ENCODE results near the gene CYP2D6.

The CYP2D6 gene

DNA sequence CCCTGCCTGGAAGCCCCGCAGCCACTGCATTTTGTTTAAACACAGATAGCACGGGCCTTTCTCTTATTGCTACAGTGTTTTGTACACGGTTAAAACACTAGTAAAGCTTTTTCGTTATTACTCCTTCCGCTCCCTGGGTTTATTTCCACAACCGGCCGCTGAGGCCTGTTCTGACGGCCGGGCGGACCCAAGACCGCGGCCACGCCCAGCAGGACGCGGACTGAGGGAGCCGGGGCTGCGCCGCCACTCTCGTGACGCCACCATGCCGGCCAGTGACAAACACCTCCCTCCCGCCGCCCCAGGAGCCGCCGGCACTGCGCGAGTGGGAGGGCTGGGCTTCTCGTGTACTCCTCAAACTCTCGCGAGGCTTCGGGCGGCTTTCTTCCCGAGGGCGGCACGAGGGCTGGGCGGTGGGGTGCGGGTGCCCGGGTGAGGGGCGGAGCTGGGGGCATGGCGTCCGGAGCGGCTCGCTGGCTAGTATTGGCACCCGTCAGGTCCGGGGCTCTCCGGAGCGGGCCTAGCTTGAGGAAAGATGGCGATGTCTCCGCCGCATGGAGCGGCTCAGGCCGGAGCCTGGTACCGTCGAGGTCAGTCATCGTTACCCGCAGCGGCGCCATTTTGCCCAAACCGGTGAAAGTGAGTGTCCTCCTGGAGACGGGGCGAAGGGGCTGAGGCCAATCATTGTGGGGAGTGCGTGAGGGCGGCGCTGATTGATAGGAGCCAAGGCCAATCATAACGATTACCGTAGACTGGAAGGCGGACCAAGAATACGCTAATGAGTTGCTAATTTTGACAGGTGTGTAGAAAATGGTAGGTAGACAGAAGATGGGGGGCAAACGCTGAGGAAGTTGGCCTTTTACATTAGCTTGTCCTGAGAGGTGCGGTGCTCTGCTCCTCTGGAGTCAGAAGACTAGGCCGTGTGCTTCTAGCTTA, 51.0 kb downstream of the CYP2D6 start, which contains the start of gene SMDT1:
Gene SMDT1 (plus strand): TSS at position 382 of the 933 bp plus-strand sequence. CDS start 69 bp downstream, at position 451.
- DNase-seq, result peak; percentile 99

DNA sequence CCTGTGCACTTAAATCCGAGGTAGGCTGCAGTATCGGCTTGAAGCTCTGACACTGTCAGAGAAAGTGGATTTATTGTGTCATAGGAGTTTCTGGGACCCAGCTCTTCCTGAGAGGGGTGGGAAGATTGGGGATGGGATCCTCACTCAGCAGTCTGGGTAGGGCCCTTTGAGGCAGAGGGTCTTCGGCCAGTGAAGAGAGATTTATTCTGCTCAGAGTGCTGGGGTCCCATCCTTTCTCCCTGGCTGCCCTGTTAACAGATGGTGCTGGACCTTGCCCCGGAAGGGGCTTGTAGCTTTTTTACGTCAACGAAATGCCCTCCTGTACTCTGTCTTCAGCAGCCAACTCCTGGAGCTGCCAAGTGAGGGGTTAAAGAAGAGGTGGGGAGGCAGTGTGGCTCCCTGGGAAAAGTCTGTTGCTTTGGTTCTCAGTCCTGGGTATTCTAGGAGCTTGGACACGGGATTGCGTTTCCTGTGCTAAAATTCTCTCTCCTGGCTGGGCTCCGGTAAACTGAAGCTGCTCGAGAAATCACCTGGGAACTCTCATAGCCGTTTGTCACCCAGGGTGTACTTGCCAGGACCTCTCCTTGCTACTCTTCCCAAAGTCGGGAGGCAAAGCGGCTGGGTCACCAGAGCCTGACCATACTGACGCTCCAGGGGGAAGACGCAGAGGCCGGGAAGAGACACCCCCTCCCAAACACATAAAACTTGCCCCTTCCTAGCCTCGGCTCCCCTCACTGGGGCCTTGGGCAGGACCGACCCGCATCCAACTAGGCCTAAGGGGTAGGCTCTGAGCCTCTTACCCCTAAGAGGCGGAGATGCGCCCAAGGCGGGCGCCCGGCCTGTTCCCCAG, 51.9 kb downstream of the CYP2D6 start:
- no peak for DNase-seq

DNA sequence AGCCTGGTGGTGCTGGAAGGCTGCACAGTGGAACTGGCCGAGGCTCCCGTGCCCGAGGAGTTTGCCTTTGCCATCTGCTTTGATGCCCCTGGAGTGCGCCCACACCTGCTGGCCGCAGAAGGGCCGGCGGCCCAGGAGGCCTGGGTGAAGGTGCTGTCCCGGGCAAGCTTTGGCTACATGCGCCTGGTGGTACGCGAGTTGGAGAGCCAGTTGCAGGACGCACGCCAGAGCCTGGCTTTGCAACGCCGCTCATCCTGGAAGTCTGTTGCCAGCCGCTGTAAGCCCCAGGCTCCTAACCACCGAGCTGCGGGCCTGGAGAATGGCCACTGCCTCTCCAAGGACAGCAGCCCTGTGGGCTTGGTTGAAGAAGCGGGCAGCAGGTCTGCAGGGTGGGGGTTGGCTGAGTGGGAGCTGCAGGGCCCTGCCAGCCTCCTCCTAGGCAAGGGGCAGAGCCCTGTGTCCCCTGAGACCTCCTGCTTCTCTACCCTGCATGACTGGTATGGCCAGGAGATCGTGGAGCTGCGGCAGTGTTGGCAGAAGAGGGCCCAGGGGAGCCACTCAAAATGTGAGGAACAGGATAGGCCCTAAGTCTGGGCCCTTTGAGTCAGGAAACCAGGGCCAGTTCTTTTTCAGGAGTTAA, 53.0 kb downstream of the CYP2D6 start:
- no peak for DNase-seq

GRCh38 chr22:42076764-42077485, 53.7 kb downstream of the CYP2D6 start:
- DNase-seq, result no peak
